HepG2 (cell line): Measurements from ENCODE around the gene PMEPA1.

ENCODE experiments used
- ATF6 ChIP-seq: sonication (generic); formaldehyde crosslinking; conservative IDR thresholded peaks from 2 replicates; pipeline ENCODE4 v1.4.0; 2020; ENCODE audit warnings: missing genetic modification reagents
- GRHL1 ChIP-seq: sonication (generic); formaldehyde crosslinking; conservative IDR thresholded peaks from 2 replicates; pipeline ENCODE4 v1.8.0; 2022; ENCODE audit warnings: missing genetic modification reagents

GRCh38 chr20:57638895-57639236, 70.9 kb downstream of the PMEPA1 start:
- TF ChIP-seq ATF6 (no peak), GRHL1 (CRISPR knock-in tag) (no peak)
